ENCODE data around the gene PRKCSH.
A peak's percentile ranks its signal among the peaks of the same experiment; 100 is the strongest.
"Not testable (repeated sequence)": the region's sequence is repeated elsewhere in the genome, so short reads cannot be mapped to it uniquely, and the experiment has no call there.

PRKCSH gene

DNA sequence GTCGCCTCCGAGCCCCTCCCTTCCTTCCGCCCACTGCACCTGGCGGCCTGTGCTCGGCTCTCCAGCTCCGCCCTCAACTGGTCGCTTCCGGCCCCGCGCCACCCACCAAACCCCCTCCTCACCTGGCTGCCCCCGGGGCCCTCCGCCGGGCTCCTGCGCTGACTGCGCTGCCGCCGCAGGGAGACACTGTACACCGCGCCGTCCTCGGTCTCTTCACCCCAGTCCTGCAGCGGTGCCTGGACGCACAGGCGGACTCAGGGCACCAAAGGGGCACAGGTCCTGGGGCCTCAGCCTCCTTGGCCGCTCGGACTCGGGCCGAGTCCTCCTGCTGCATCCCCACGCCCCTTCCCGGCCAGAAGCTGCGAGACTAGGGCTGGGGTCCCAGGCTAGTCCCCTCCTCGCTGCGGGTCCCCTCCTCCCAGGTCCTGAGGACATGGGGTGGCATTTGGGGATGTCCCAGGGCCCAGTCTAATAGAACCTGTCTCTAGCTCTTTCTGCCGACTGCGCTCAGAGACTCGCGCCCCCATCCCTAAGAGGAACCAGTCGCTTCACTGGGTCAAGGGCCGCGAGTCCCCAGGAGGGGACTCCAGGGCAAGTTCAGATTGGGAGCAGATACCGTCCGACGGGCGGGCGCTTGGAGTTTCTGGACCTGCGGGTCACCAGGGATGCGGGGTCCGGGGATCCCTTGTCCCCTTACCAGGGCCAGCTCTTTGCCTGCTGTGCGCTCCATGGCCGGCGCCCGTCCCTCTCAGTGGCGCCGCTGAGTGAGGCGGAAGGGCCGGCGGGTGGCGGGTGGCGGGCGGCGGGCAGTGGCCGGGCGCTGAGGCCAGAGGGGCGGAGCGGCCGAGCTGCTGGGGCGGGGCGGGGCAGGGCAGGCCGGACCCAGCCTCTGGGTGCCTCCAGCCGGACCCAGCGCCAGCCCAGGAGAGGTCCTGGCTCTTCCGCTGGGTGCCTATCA is 16.6 kb upstream of the PRKCSH start, which contains the start of gene RGL3:
Gene RGL3, minus strand, starts transcription at position 766 of the 958 bp plus-strand sequence. Its CDS starts 36 bp downstream, at position 730.
- DNase-seq (ENCODE audit: low read depth in 1 of 2, low spot score in 1 of 2), result no peak

DNA sequence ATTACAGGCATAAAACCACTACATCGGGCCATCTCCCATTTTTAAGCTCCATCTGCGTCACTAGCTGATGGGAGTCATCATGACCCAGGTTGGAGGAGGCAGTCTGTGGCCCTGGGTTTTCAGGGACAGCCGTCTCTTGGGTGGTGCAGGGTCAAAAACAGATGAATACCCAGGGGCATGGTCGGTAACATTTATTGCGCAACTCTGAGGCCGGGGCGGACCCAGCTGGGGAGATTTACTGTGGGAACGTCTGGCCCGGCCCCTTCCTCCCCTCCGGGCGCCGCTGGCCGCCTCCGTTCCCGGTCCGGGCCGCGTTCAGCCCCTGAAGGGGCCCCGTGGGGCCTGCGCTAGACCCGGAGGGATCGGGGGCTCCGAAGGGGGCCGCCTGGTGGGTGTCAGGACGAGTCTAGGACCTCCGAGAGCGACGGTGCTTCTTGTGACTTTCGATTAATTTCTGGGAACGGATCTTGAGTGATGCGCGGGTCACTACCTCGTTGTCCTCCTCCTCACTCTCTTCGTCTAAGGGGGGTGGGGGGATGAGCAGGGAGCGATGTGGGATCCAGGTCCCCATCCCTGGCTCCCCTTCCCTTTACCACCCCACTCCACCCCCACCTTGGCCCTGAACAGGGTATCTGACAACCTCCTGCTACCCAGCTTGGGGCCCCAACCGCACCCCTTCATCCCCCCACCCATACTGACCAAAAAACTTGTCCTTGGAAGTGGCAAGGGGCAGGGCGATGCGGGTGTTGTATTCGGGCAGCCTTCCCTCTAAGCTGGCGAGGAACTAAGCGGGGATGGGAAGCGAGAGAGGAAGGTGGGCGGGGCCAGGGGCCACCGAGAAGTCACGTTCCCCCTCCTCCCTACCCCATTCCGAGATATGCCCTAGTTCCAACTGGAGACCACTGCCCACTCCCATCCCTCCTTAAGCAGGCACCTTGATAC is 14.7 kb upstream of the PRKCSH start:
- DNase-seq (ENCODE audit: low read depth in 1 of 2, low spot score in 1 of 2), result no peak

DNA sequence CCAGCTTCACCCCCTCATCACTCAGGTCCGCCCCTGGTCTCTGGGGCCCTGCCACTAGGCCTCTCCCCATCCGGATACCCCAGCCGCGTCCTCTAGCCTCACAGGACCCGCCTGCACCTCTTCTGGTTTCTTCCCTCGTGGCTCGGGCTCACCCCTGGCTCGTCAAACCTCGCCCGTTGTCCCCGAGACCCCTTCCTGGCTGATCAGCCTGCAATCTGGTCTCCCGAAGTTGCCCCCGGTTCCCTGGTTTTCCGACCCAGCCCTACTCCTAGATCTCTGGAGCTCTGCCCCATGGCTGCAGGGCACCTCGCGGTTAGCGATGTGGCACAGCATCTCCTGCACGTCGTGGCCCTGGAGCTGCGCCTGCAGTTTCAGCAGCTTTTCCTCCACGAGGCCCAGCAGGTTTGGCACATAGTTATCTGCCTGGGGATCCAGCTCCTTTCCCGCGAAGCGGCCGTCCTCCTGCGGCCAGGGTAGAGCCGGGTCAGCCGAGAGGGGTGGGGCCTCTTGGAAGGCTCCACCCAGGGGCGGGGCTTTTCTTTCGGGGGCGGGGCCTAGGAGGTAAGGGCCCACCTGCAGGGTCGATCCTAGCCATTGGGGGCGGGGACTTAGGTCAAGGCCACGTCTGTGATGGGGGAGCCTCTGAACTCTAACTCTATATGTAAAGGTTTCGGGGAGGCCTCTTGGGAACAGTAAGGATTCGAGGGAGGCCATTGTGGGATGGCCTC is 13.9 kb upstream of the PRKCSH start:
- DNase-seq (ENCODE audit: low read depth in 1 of 2, low spot score in 1 of 2), result peak in 1 of 2 donors; percentile 21

DNA sequence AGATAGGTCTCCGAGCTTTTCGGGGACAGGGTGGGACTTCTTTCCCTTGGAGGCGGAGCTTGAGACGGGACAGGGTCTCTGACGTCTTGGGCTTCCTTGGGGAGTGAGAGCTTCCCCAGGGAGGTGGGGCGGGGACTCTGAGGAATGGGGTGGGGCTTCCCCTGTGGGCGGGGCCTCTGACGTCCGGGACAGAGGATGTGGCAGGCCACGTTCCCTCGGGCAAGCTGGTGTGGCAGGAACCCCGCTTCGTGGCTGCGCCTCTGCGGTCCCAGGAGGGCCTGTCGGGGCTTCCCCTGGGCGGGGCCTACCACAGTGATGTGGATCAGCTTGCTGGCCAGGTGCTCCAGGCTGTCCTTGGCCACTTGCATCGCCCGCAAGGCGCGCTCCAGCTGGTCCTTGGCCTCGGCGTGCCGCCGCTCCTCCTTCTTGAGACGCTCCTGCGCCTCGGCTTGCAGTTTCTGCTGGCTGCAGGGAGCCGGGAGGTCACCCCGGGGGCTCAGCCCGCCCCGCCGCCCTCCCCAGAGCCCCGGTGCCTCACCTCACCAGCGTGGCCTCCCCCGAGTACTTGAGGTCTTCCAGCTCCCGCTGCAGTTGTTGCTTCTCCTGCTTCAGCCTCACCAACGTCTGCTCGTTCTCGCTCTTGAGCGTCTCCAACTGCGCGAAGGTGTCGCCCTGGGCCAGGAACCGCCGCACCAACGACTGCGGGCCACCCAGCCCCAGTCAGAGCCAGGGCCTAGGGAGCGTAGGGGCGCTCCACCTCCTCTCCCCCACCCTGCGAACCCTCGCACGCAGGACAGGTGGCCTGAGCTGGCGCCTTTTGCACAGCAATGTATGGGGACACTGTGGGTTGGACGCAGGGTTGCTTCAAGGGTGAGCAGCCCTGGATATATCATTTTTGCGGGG is 13.0 kb upstream of the PRKCSH start:
- DNase-seq (ENCODE audit: low read depth in 1 of 2, low spot score in 1 of 2), result peak; percentile 34 to 38

DNA sequence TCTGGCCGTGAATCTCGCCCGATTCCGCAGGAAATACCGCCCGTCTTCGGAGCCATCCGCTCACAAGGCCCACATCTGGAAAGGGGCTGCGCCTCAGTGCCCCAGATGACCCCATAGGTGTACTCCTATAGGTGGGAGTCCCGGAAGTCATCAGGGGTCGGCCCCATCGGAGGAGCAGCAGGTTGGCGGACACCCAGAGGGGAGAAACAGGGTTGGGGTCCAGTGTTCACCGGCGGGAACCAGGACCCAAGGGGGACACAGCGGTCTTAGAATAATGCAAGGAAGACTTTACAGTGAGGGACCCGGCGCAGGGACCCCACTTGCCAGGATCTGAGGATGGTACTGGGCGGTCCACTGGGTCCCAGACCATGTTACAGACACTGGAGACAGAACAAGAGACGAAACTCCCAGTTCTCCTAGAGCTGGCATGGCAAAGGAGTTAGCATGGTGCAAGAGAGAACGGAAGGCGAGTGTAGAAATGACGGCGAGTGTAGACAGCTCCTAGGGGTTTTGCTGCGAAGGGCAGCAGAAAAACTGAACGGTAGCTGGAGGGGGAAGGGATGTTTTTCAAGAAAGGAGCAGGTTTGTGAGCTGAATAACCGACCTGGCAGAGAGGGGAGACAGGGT is 12.2 kb upstream of the PRKCSH start:
- no peak for DNase-seq (ENCODE audit: low read depth in 1 of 2, low spot score in 1 of 2)

DNA sequence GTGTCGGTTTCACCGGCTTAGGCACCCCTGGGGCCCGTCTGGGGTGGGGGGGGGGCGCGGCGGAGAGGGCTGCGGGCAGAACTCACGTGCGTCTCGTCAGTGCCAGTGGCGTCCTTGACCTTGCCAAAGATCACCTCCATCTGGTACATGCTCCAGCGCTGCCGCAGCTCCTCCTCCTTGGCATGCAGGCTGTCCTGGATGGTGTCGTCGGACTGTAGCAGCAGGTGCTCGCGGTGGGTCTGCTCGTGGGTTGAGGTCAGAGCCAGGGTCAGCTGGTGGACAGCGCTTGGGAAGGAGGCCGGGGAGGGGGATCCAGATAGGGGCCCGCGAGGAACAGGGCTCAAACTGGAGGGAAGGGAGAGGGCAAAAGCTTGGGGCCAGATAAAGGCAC is 11.6 kb upstream of the PRKCSH start:
- DNase-seq (ENCODE audit: low read depth in 1 of 2, low spot score in 1 of 2), result no peak

DNA sequence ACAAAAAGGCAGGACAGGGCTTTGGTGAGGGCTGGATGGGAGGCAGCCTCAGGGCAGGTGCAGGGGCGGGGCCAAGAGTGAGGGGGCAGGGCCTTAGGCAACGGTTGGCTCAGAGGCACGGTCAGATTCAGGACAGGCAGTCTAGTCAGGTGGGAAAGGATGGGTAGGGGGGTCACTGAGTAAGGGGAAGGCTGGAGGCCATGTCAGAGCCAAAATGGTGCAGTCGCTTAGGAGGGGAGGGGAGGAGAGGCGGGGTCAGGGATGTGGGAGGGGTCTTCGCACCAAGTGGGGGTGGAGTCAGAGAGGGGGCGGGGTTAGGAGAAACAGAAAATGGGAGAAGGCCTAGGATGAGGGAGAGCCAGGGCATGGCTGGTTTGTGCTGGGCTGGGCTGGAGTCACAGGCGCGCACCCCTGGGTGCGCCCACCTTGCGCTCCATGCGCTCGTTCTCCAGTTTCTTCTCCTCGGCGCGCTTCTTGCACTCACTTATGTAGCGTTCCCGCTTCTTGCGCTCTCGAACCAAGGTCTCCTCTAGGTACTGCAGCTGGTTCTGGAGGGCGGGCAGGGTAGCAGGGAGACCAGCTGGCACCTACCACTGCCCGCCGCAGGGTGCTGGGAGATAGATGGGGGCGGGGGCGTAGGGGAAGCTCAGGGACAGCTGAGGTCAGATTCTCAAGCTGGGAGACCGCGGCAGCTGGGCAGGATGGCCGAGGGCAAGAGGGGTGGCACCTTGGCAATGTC is 9.5 kb upstream of the PRKCSH start:
- no peak for DNase-seq (ENCODE audit: low read depth in 1 of 2, low spot score in 1 of 2)

DNA sequence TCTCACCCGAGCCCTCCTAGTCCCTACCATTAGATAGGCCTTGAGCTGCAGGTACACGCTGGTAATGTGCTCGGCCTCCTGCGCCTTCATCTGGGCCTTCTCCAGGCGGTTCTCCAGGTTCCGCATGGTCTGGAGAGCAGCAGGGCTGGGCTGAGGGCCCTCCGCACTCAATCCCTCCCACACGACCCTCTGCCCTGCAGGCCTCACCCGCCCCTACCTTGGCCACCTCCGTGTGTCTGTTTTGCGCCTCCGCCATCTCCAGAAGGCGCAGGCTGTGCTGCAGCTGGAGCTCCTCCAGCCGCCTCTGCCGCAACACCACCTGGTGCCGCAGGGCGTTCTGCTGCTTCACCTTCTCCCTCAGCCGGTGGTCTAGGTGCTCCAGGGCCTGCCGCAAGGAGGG is 8.8 kb upstream of the PRKCSH start:
- no peak for DNase-seq (ENCODE audit: low read depth in 1 of 2, low spot score in 1 of 2)

DNA sequence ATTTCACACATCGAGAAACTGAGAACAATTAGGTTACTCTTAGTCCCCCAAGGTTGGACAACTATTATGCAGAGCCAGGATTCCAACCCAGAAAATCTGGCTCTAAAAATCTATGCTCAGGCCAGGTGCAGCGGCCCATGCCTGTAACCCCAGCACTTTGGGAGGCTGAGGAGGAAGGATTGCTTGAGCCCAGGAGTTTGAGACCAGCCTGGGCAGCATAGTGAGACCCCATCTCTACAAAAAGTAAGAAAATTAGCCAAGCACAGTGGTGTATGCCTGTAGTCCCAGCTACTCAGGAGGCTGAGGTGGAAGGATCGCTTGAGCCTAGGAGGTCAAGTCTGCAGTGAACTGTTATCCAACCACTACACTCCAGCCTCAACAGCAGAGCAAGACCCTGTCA is 1.9 kb upstream of the PRKCSH start:
- not testable (repeated sequence) for DNase-seq (ENCODE audit: low read depth in 1 of 2, low spot score in 1 of 2)

DNA sequence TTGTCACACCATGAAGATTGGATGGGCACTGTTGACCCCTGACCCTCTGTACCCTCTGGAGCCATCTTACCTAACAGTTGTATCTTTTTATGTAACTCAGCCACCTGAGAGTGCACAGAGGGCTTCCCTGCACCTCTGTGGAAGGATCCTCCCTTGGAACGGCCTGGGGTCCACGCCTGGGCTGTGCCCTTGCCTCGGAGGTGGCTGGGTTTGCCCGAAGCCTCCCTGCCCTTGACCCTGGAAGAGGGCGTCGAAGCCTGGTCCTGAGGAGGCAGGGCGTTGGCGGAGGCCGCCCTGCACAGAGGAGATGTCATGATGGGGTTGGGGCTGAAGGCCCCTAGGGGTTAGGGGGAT is 755 bp upstream of the PRKCSH start:
- no peak for DNase-seq (ENCODE audit: low read depth in 1 of 2, low spot score in 1 of 2)

DNA sequence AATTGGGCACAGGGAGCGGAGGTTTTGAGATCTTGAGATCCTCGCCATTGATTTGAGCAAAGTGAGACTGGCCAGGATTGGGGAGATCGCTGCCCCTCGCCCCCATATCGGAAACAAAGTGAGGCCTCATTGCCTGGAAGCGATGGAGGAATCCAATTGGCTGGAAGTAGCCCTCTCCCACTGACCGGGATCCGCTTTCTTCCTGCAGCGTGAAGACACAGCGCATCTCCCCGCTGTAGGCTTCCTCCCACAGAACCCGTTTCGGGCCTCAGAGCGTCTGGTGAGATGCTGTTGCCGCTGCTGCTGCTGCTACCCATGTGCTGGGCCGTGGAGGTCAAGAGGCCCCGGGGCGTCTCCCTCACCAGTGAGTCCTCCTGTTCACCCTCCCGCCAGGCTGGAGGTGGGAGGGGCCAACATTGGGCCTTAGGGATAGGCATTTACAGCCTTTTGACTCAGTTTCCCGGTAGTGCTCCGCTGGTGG is 438 bp downstream of the PRKCSH start:
- DNase-seq (ENCODE audit: low read depth in 1 of 2, low spot score in 1 of 2), result no peak

DNA sequence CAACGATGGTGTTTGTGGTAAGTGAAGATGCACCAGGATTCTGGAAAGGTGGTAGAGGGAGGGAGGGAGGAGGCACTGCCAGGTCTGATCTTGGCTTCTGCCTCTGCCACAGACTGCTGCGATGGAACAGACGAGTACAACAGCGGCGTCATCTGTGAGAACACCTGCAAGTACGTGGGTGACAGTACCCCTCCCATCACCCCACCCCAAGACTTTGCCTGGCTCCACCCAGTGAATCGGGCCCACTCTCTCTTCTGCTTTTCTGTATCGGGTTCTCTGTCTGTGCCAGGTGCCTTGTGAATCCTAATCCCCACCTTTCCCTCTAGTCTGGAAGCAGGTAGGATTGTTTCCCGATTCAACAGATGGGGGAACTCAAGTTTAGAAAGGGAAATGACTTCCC is 2.5 kb downstream of the PRKCSH start:
- DNase-seq (ENCODE audit: low read depth in 1 of 2, low spot score in 1 of 2), result no peak

DNA sequence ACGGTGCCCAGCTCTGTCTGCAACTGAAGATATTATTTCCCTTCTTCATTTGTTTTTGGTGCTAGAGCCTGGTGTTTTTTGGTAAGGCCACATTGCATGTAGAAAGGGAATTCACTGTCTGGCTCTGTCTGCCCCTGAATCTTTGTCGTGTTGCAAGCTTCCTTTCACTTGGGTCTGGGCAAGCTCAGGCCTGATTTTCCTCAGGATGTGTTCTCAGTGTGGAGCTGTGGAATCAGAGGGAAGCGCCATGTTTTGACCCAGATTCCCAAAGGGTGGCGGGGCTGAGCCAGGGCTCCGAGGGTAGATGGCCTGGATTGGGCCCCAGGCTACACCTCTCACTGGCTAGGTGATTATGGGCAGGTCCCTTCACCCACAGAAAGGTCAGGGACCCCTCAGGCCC is 8.6 kb downstream of the PRKCSH start:
- DNase-seq (ENCODE audit: low read depth in 1 of 2, low spot score in 1 of 2), result no peak

DNA sequence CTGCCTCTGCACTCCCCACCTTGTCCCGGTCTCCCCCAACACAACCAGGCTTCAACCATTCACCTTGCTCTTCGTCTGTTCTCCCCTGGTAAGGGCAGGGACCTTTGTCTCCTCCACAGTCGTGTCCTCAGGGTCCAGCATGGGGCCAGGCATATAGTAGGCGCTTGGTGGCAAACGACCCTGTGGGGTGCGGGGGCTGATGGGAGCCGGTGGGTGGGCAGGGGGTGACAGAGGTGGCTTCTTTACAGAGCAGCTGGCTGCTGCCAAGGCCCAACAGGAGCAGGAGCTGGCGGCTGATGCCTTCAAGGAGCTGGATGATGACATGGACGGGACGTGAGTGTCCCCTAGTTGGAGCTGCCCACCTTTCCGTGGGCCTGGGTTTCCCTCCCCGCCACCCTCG is 9.7 kb downstream of the PRKCSH start:
- no peak for DNase-seq (ENCODE audit: low read depth in 1 of 2, low spot score in 1 of 2)

DNA sequence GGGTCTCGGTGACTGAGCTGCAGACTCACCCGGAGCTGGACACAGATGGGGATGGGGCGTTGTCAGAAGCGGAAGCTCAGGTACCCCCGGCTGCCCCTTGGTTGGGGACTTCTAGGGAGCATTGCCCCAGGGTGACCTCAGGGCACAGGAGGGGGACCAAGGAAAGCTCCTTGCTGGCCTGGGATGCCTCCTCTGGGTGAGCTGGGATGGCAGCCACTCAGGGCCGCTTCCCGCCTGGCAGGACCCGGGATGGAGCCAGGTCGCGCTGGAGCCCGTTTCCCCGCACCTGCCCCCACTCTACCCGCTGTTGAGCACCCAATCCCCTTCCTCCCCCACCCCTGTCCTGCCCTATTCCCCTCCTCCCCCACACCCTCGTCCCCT is 10.8 kb downstream of the PRKCSH start:
- DNase-seq (ENCODE audit: low read depth in 1 of 2, low spot score in 1 of 2), result no peak

DNA sequence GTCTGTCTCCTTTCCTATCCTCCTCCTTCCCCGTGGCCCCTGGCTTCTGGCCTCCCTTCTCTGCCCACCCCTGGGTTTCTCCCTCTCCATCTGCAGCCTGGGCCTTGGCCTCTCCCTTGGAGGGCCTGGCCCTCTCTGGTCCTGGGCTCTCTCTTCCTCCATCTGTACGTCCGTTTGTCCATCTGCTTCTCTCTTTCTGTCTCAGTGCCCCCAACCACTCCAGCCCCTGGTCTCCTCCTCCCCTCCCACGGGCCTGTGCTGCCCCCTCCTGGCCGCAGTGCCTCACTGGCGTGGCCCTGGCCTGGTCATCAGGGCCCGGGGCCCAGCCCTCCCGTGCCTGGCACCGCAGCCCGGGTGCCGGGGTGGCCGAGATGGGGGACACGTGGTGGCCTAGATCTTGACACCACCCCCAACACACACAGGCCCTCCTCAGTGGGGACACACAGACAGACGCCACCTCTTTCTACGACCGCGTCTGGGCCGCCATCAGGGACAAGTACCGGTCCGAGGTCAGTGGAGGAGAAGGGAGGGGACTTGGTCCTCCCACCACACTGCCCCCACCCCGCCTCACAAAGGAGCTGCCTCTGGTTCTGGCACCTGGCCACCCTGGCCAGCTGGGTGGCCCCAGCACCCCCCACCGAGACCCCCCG is 11.3 kb downstream of the PRKCSH start:
- DNase-seq (ENCODE audit: low read depth in 1 of 2, low spot score in 1 of 2), result peak in 1 of 2 donors; percentile 23

DNA sequence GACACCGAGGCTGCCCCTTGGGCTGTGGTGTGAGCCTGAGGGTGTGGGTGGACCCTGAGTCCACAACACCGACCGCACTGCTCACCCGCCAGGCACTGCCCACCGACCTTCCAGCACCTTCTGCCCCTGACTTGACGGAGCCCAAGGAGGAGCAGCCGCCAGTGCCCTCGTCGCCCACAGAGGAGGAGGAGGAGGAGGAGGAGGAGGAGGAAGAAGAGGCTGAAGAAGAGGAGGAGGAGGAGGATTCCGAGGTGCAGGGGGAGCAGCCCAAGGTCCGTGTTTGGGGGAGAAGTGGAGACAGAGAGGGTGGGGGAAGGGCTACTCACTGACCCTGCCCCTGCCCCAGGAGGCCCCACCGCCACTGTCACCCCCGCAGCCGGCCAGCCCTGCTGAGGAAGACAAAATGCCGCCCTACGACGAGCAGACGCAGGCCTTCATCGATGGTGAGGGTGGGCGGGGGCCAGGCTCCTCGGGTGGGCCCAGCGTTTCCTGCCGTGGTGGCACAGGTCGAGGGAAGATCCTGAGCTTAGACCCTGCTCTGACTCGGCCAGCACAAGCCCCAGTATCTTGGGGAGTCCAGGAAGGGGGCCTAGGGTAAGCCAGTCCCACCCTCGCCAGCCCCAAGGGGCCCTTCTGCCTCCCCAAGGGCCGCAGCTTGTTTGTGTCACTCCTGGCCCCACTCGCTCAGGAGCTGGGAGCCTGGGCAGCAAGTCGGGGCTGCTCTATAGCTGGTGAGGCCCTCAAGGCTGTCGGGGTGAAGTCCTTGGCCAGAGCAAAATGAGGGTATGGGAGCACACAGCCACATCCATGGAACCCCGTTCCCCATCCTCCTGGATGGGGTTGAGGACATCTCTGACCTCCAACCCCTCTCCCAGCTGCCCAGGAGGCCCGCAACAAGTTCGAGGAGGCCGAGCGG is 12.2 kb downstream of the PRKCSH start:
- no peak for DNase-seq (ENCODE audit: low read depth in 1 of 2, low spot score in 1 of 2)

Measured in activated T-helper 1 cell treated with anti-CD3 and anti-CD28 coated beads, Interleukin-2, amount 50 U/mL, for 16 hours (primary cell).